ENCODE measurements around the gene NEU4. TPM values are rescaled to one million over a fixed set of nuclear protein-coding genes. Genes with fewer than 3 reads are reported as not detected.

The NEU4 gene
- polyA plus RNA-seq, 3 donors: 0.26 to 2.6 (median 0.99) TPM

DNA sequence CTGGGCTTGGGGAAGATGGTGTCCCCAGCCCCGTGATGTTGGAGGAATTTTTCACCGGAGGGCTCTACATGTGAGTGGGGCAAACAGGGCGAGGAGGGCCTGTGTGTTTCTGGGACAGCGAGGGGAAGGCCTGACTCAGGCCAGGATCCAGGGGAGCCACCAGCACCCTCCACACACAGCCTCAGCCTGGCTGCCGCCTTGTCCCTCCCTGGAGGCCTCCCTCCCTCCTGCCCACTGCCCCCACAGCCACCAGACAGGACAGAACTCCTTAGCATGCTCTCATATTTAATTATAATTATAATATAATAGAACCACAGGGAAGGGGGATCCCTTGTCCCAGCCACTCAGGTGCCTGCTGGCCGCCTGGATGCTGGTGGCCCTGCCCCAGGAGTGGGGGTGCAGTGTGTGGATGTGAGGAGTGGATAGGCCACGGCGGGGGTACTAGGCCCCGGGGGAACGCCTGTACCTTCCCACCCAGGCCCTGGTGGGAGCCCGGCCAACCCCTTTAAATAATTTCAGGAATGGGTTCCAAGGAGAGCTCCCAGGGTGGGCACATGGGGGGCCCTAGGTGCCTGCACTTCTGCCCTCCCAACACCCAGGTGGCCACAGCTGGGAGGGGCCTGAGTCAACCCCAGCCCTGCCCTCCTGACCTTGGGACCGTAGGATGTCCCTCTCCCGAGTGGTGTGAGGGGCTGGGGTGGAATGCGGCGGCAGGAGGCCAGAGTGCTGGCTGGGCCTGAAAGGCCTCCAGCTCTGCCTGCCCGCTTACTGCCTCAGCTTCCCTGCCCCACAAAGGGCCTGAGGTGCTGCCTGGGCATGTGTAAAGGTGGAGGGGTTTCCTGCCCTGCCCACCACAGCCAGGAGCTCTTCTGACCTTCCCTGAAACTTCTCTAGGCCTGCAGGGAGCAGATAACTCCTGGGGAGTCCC lies 40.9 kb downstream of the NEU4 start:
- Histone ChIP-seq H3K9ac (ENCODE audit: insufficient read depth, low read length, poor library complexity, severe bottlenecking) (no peak overlapping the region), H3K4me2 (replicated peaks; ENCODE audit: extremely low read depth, low read length, poor library complexity, severe bottlenecking) (no peak overlapping the region), H2AFZ (ENCODE audit: insufficient read depth, low read depth, low read length, poor library complexity, severe bottlenecking) (no peak overlapping the region), H3K79me2 (ENCODE audit: insufficient read depth, low read length) (no peaks in the 10 kb centered on the region), H3K4me1 (ENCODE audit: control insufficient read depth in 1 of 2, insufficient read depth in 2 of 2, low read length in 2 of 2) (peaks cover under 1 to 3% of the 10 kb centered on the region in 2 donors), H3K36me3 (replicated peaks in 1 of 2; ENCODE audit: control insufficient read depth in 1 of 2, insufficient read depth in 2 of 2, low read length in 2 of 2) (no peaks in the 10 kb centered on the region), H3K27me3 (ENCODE audit: control insufficient read depth in 2 of 2, insufficient read depth in 2 of 2, low read length in 2 of 2) (no peaks in the 10 kb centered on the region), H4K20me1 (ENCODE audit: insufficient read depth, low read length) (no peaks in the 10 kb centered on the region), H3K27ac (ENCODE audit: low read depth in 1 of 2, low read length in 2 of 2) (no peak overlapping the region), H3K9me3 (replicated peaks in 1 of 2; ENCODE audit: control insufficient read depth in 1 of 2, insufficient read depth in 1 of 2, low read length in 2 of 2) (no peaks in the 10 kb centered on the region), H3K4me3 (replicated peaks in 1 of 3; ENCODE audit: low read depth in 2 of 3, low read length in 3 of 3) (no peak overlapping the region)
- no peak for DNase-seq
- Mint-ChIP-seq H3K4me1 (peaks cover 11% of the 10 kb centered on the region), H3K36me3 (peaks cover 2 to 6% of the 10 kb centered on the region in 2 donors), H3K27ac (no peak overlapping the region), H3K9me3 (peaks cover 0 to 6% (median 0%) of the 10 kb centered on the region in 7 donors), H3K27me3 (ENCODE audit: low read depth in 3 of 3) (peaks cover 0 to 22% (median 9%) of the 10 kb centered on the region in 3 donors), H3K4me3 (no peak overlapping the region)
- intact Hi-C loops (cut with micrococcal nuclease): no loop called here
- WGBS (ENCODE audit: insufficient coverage): 100% methylated on average over 4 of the region's 16 CpGs
- no peak for TF ChIP-seq CTCF (IDR thresholded peaks at IDR 0.05)

DNA sequence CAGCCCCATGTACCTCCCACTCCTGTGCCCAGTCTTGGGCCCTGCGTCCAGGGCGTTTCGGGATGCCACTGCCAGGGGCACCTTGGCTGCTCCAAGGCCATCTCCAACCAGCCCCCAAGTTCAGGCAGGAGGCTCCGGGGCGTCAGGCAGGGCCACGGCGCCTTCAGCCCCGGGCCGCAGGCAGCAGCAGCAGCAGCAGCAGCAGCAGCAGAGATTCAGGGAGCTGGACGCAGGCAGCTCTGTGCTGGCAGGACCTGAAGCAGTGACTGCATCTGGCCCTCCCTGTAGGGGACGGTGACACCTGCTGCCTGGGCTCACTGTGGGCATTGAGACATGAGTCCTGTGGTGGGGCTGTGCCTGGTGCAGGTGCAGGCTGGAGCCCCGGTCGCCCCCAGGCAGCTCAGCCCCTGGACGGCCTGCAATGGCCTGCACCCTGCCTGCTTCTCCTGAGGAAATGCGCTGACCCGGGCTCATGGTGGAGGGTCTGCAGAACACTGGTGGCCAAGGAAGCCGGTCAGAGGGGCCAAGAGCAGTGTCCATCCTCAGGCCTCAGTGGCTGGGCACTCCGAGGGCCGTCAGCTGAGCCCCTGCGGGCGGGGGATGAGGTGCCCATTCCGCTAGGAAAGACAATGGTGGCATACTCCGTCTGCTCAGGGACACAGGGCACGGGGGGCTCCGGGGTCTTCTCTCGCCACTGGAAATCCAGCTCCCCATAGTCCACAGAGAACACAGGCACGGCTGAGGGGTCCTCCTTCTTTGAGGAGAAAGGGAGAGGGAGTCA lies 41.7 kb downstream of the NEU4 start:
- H3K36me3 ChIP-seq (replicated peaks in 1 of 2; ENCODE audit: control insufficient read depth in 1 of 2, insufficient read depth in 2 of 2, low read length in 2 of 2): no peaks in the 10 kb centered on the region
- no peaks in the 10 kb centered on the region for H3K79me2 ChIP-seq (ENCODE audit: insufficient read depth, low read length)
- peaks cover 4% of the 10 kb centered on the region for H3K4me1 Mint-ChIP-seq
- H2AFZ ChIP-seq (ENCODE audit: insufficient read depth, low read depth, low read length, poor library complexity, severe bottlenecking): no peak overlapping the region
- peaks cover 0 to 6% (median 0%) of the 10 kb centered on the region in 7 donors for H3K9me3 Mint-ChIP-seq
- H3K27ac ChIP-seq (ENCODE audit: low read depth in 1 of 2, low read length in 2 of 2): no peak overlapping the region
- H3K4me2 ChIP-seq (replicated peaks; ENCODE audit: extremely low read depth, low read length, poor library complexity, severe bottlenecking): no peak overlapping the region
- no peak for DNase-seq
- no peak overlapping the region for H3K9ac ChIP-seq (ENCODE audit: insufficient read depth, low read length, poor library complexity, severe bottlenecking)
- no peak for TF ChIP-seq CTCF (IDR thresholded peaks at IDR 0.05)
- H3K4me3 ChIP-seq (replicated peaks in 1 of 3; ENCODE audit: low read depth in 2 of 3, low read length in 3 of 3): no peak overlapping the region
- no peak overlapping the region for H3K27ac Mint-ChIP-seq
- peaks cover 0 to 17% (median 5%) of the 10 kb centered on the region in 3 donors for H3K27me3 Mint-ChIP-seq (ENCODE audit: low read depth in 3 of 3)
- H3K4me1 ChIP-seq (ENCODE audit: control insufficient read depth in 1 of 2, insufficient read depth in 2 of 2, low read length in 2 of 2): no peaks in the 10 kb centered on the region
- H3K27me3 ChIP-seq (ENCODE audit: control insufficient read depth in 2 of 2, insufficient read depth in 2 of 2, low read length in 2 of 2): no peaks in the 10 kb centered on the region
- intact Hi-C loops (cut with micrococcal nuclease): no loop called here
- H4K20me1 ChIP-seq (ENCODE audit: insufficient read depth, low read length): no peaks in the 10 kb centered on the region
- peaks cover 0 to 3% of the 10 kb centered on the region in 2 donors for H3K36me3 Mint-ChIP-seq
- no peak overlapping the region for H3K4me3 Mint-ChIP-seq
- no peaks in the 10 kb centered on the region for H3K9me3 ChIP-seq (replicated peaks in 1 of 2; ENCODE audit: control insufficient read depth in 1 of 2, insufficient read depth in 1 of 2, low read length in 2 of 2)
- 93% methylated on average over 23 of the region's 27 CpGs for WGBS (ENCODE audit: insufficient coverage)

Measured in CD14-positive monocyte (primary cell).